Measurements from ENCODE around the gene CFAP73.

DNA sequence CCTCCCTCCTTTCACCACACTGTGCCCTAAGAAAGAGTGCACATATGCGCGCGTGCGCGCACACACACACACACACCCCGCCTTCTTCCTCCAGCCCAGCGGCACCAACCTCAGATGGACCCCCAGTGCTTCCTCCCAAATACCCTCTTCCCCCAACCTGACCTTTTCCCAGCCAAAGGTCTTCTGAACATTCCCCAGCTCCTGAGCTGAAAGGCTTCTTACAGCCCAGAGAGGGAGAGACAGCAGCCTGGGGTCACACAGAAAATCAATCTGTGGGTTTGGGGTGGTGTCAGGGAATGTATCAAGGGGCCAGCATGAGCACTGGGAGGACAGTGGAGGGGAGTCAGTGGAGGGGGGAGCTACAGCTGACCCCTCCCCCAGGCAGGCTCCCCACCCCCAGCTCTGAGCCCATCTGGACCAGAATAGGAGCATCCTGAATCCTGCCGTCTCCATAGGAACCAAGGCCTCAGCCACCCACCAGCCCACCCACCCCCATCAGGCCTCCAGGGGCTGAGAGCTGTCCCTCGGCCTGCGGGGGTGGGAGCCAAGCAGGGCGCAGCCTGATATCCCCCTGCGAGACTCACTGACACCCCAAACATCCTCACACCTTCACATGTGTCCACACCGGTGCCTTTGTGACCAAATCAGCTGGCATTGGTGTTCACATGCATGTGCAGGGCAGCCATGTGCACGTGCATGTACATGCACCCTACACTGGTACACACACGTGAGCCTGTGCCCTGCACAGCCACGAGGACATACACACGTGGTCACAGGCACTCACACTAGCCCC lies 19.7 kb upstream of the CFAP73 start:
- TF ChIP-seq, protein P1, sequence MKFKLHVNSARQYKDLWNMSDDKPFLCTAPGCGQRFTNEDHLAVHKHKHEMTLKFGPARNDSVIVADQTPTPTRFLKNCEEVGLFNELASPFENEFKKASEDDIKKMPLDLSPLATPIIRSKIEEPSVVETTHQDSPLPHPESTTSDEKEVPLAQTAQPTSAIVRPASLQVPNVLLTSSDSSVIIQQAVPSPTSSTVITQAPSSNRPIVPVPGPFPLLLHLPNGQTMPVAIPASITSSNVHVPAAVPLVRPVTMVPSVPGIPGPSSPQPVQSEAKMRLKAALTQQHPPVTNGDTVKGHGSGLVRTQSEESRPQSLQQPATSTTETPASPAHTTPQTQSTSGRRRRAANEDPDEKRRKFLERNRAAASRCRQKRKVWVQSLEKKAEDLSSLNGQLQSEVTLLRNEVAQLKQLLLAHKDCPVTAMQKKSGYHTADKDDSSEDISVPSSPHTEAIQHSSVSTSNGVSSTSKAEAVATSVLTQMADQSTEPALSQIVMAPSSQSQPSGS (CRISPR knock-in tag; IDR thresholded peaks at IDR 0.05; ENCODE audit: borderline replicate concordance, low read depth): no peak
- no peak for TF ChIP-seq NR2C2 (CRISPR knock-in tag; IDR thresholded peaks at IDR 0.05)
- TF ChIP-seq, protein P2, sequence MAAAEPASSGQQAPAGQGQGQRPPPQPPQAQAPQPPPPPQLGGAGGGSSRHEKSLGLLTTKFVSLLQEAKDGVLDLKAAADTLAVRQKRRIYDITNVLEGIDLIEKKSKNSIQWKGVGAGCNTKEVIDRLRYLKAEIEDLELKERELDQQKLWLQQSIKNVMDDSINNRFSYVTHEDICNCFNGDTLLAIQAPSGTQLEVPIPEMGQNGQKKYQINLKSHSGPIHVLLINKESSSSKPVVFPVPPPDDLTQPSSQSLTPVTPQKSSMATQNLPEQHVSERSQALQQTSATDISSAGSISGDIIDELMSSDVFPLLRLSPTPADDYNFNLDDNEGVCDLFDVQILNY (CRISPR knock-in tag; IDR thresholded peaks at IDR 0.05): no peak
- TF ChIP-seq CREM (CRISPR knock-in tag; IDR thresholded peaks at IDR 0.05): no peak
- no peak for TF ChIP-seq SMAD3 (CRISPR knock-in tag; IDR thresholded peaks at IDR 0.05; ENCODE audit: borderline replicate concordance)
- TF ChIP-seq RELA (CRISPR knock-in tag; IDR thresholded peaks at IDR 0.05; ENCODE audit: borderline replicate concordance): no peak
- TF ChIP-seq, protein P3, sequence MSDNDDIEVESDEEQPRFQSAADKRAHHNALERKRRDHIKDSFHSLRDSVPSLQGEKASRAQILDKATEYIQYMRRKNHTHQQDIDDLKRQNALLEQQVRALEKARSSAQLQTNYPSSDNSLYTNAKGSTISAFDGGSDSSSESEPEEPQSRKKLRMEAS (CRISPR knock-in tag; IDR thresholded peaks at IDR 0.05): no peak
